Loucy (cell line): ENCODE results near the gene DUSP14.
"Not testable (repeated sequence)": the region's sequence is repeated elsewhere in the genome, so short reads cannot be mapped to it uniquely, and the experiment has no call there.

ENCODE experiments used
- CTCF ChIP-seq: fragments of 200-600 bp; sonication (generic); conservative IDR thresholded peaks from 2 replicates; pipeline ENCODE4 v1.5.1; 2014; ENCODE audit warnings: mild to moderate bottlenecking, antibody characterized with exemption, low read length
- EZH2phosphoT487 ChIP-seq: fragments of 200-600 bp; IDR thresholded peaks from 2 replicates; pipeline ENCODE4 v1.6.1; 2018; ENCODE audit warnings: antibody characterized with exemption, mild to moderate bottlenecking, moderate library complexity, borderline replicate concordance

- TF ChIP-seq CTCF, EZH2phosphoT487: not testable (repeated sequence)
These were observed 48.2 kb upstream of the DUSP14 start for GRCh38 chr17:37441369-37442014.
